ENCODE results near the gene NOB1. TPM values are rescaled to one million over a fixed set of nuclear protein-coding genes. Genes with fewer than 3 reads are reported as not detected.

The NOB1 gene
- polyA plus RNA-seq, 2 of the 4 experiments (the other 2 are of a cell fraction) = 123 to 134 TPM

GRCh38 chr16:69756705-69757104, 2.0 kb upstream of the NOB1 start:
- CTCF ChIA-PET = interaction anchor here (0.8 to 7.8 kb wide), 6 partner anchors 18 to 360 kb away, joined by 4 to 160 read pairs (median 40); partner anchors contain the start of gene NQO1
- Histone ChIP-seq H3K4me1 (peaks cover 20% of the 10 kb centered on the region; the same call in 2 of the 3 replicates), H3K27ac (no peak overlapping the region), H3K4me2 (no peak overlapping the region), H3K9me3 (no peaks in the 10 kb centered on the region), H3K4me3 (no peak overlapping the region)
- TF ChIP-seq PHF8 (IDR thresholded peaks at IDR 0.05; ENCODE audit: borderline replicate concordance, low read depth) (no peak), HDAC2 (IDR thresholded peaks at IDR 0.05) (no peak), CBX8 (IDR thresholded peaks at IDR 0.05) (no peak), ESRRA (IDR thresholded peaks at IDR 0.05; ENCODE audit: borderline replicate concordance, low read length) (no peak), TFCP2L1 (CRISPR knock-in tag; IDR thresholded peaks at IDR 0.05) (no peak)
- FAIRE-seq (no peak), ATAC-seq (no peak), DNase-seq (ENCODE audit: low read depth in 1 of 2, low spot score in 1 of 2) (no peak)
- 86% methylated on average over 10 of the region's 10 CpGs for WGBS (ENCODE audit: missing lambda C conversion rate)
- POLR2A ChIA-PET = no interaction called here

GRCh38 chr16:69754143-69754468, 620 bp downstream of the NOB1 start:
- peaks cover 18% of the 10 kb centered on the region; the same call in 2 of the 3 replicates for H3K4me1 ChIP-seq
- no peak for FAIRE-seq
- H3K27ac ChIP-seq = peak overlapping the region; percentile 82 to 94
- no peaks in the 10 kb centered on the region for H3K9me3 ChIP-seq
- ChIA-PET POLR2A (interaction anchor here (0.5 to 2.3 kb wide), 10 partner anchors 8 to 401 kb away, joined by 3 to 59 read pairs (median 4); partner anchors contain the start of genes NQO1 and WWP2), CTCF (interaction anchor here (0.6 to 7.8 kb wide), 26 partner anchors 8 to 367 kb away, joined by 3 to 160 read pairs (median 6); partner anchors contain the start of genes NQO1 and WWP2)
- H3K4me2 ChIP-seq = peak overlapping the region; percentile 81
- H3K4me3 ChIP-seq = peak overlapping the region; percentile 85
- TF ChIP-seq KDM1A (IDR thresholded peaks at IDR 0.05; ENCODE audit: low read depth) = 0 out of 2 replicates have a peak, but pooled peaks have one; percentile 41
- no peak for TF ChIP-seq JUN (IDR thresholded peaks at IDR 0.05)
- no peak for ATAC-seq
- 4% methylated on average over 4 of the region's 4 CpGs for WGBS (ENCODE audit: missing lambda C conversion rate)
- no peak for DNase-seq (ENCODE audit: low read depth in 1 of 2, low spot score in 1 of 2)

- WGBS (ENCODE audit: missing lambda C conversion rate) = 90% methylated on average over 20 of the region's 20 CpGs
- H3K9me3 ChIP-seq = no peaks in the 10 kb centered on the region
- FAIRE-seq = no peak
Observed at GRCh38 chr16:69748694-69749345, 5.9 kb downstream of the NOB1 start.

GRCh38 chr16:69747115-69747514, 7.6 kb downstream of the NOB1 start:
- TF ChIP-seq CBX8 (IDR thresholded peaks at IDR 0.05) (no peak), ATOH8 (CRISPR knock-in tag; IDR thresholded peaks at IDR 0.05; ENCODE audit: low read depth) (no peak), KDM1A (IDR thresholded peaks at IDR 0.05; ENCODE audit: low read depth) (no peak), PBX3 (IDR thresholded peaks at IDR 0.05) (no peak), TFCP2L1 (CRISPR knock-in tag; IDR thresholded peaks at IDR 0.05) (no peak), CHD2 (IDR thresholded peaks at IDR 0.05; ENCODE audit: low read length, partially characterized antibody) (no peak), MYC (IDR thresholded peaks at IDR 0.05; ENCODE audit: borderline replicate concordance, low read length) (no peak), SMC3 (IDR thresholded peaks at IDR 0.05) (no peak), HOXB5 (CRISPR knock-in tag; IDR thresholded peaks at IDR 0.05) (no peak), HOXB13 (CRISPR knock-in tag; IDR thresholded peaks at IDR 0.05; ENCODE audit: low read depth) (no peak), ZFP36 (IDR thresholded peaks at IDR 0.05; ENCODE audit: borderline replicate concordance, partially characterized antibody) (no peak), E2F6 (IDR thresholded peaks at IDR 0.05; ENCODE audit: borderline replicate concordance, low read depth) (no peak)
- ATAC-seq = no peak
- 92% methylated on average over 8 of the region's 8 CpGs for WGBS (ENCODE audit: missing lambda C conversion rate)
- Histone ChIP-seq H3K9me3 (no peaks in the 10 kb centered on the region), H3K4me1 (peaks cover 13% of the 10 kb centered on the region), H3K4me3 (no peak overlapping the region), H3K27ac (no peak overlapping the region), H3K4me2 (no peak overlapping the region)
- POLR2A ChIA-PET = interaction anchor here (0.7 to 3.0 kb wide), 2 partner anchors 20 to 355 kb away, joined by 8 to 10 read pairs; partner anchors contain the start of gene NQO1
- no peak for DNase-seq (ENCODE audit: low read depth in 1 of 2, low spot score in 1 of 2)
- CTCF ChIA-PET = interaction anchor here (2.3 kb wide), 1 partner anchor 8 kb away, joined by 13 read pairs; the partner anchor contains the start of gene NOB1
- FAIRE-seq = no peak

More at GRCh38 chr16:69748694-69749345, 5.9 kb downstream of the NOB1 start:
- Histone ChIP-seq H3K4me1 (peaks cover 18% of the 10 kb centered on the region; the same call in 2 of the 3 replicates), H3K4me3 (no peak overlapping the region), H3K4me2 (no peak overlapping the region), H3K27ac (no peak overlapping the region)
- TF ChIP-seq POLR2AphosphoS2 (conservative IDR thresholded peaks at IDR 0.05; ENCODE audit: low read length) (0 out of 2 replicates have a peak, but pooled peaks have one; percentile 41), RARB (CRISPR knock-in tag; IDR thresholded peaks at IDR 0.05) (no peak)
- DNase-seq (ENCODE audit: low read depth in 1 of 2, low spot score in 1 of 2) = no peak
- CTCF ChIA-PET = interaction anchor here (1.3 to 1.6 kb wide), 3 partner anchors 35 to 352 kb away, joined by 3 to 4 read pairs (median 3); no protein-coding TSS in a partner anchor
- POLR2A ChIA-PET = no interaction called here
- ATAC-seq = no peak
